NCI-H82 treated with DMSO at 0.1 percent for 48 hours (cell line): ENCODE data around the gene YJU2.
A peak's percentile ranks its signal among the peaks of the same experiment; 100 is the strongest.
"Not testable (repeated sequence)": the region's sequence is repeated elsewhere in the genome, so short reads cannot be mapped to it uniquely, and the experiment has no call there.

ENCODE experiments used
- DNase-seq: peaks from one replicate; lab custom pipeline; 2025; ENCODE audit not compliant: unreplicated experiment; lab: John Stamatoyannopoulos, UW

YJU2 gene

GRCh38 chr19:4246767-4247593, at the start of gene YJU2:
Gene YJU2 (plus strand): TSS chr19:4247080. CDS start chr19:4247147, 67 bp downstream.
- DNase-seq, result peak; percentile 97

GRCh38 chr19:4197228-4197624, 49.7 kb upstream of the YJU2 start:
- no peak for DNase-seq

- no peak for DNase-seq
These were observed 49.0 kb upstream of the YJU2 start for GRCh38 chr19:4197625-4198466.

GRCh38 chr19:4198467-4199126, 48.3 kb upstream of the YJU2 start:
- DNase-seq, result no peak

GRCh38 chr19:4199699-4200293, 47.1 kb upstream of the YJU2 start:
- no peak for DNase-seq

- no peak for DNase-seq
These were observed 45.8 kb upstream of the YJU2 start for GRCh38 chr19:4200940-4201542.

GRCh38 chr19:4201798-4202197, 45.1 kb upstream of the YJU2 start:
- no peak for DNase-seq

- DNase-seq, result no peak
These were observed 39.9 kb upstream of the YJU2 start for GRCh38 chr19:4206818-4207484.

GRCh38 chr19:4208385-4209094, 38.3 kb upstream of the YJU2 start:
- no peak for DNase-seq

- DNase-seq, result no peak
These were observed 36.6 kb upstream of the YJU2 start for GRCh38 chr19:4210166-4210731.

- no peak for DNase-seq
These were observed 33.8 kb upstream of the YJU2 start for GRCh38 chr19:4213116-4213515.

GRCh38 chr19:4215807-4216206, 31.1 kb upstream of the YJU2 start:
- no peak for DNase-seq

GRCh38 chr19:4216846-4217245, 30.0 kb upstream of the YJU2 start:
- DNase-seq, result no peak

- DNase-seq, result no peak
These were observed 29.2 kb upstream of the YJU2 start for GRCh38 chr19:4217429-4218264.

- DNase-seq, result not testable (repeated sequence)
These were observed 28.4 kb upstream of the YJU2 start for GRCh38 chr19:4218523-4218922.

GRCh38 chr19:4220188-4220587, 26.7 kb upstream of the YJU2 start:
- no peak for DNase-seq

- no peak for DNase-seq
These were observed 22.4 kb upstream of the YJU2 start for GRCh38 chr19:4224470-4224869.

- DNase-seq, result no peak
These were observed 21.0 kb upstream of the YJU2 start for GRCh38 chr19:4225885-4226284.
